Endometrial microvascular endothelial cells (primary cell): ENCODE measurements around the gene GPC3. TPM values are rescaled to one million over a fixed set of nuclear protein-coding genes. Genes with fewer than 3 reads are reported as not detected.
"Not testable (repeated sequence)": the region's sequence is repeated elsewhere in the genome, so short reads cannot be mapped to it uniquely, and the experiment has no call there.

Experiments
- in situ Hi-C: cut with HindIII; loops from 2 replicates; pipeline ENCODE4 v1.10.0; 2017; ENCODE audit warnings: low sequenced_read_pairs, low pct_unique_long_range_greater_than_20kb; ENCODE audit errors: inconsistent ontology term
- total RNA-seq: library from RNA; depleted of rRNA; stranded (reverse); fragments of >200 nt; gene quantifications from one replicate; pipeline ENCODE4 v1.2.3, GENCODE V29; 2015; ENCODE audit errors: inconsistent ontology term

The GPC3 gene
- not detected for total RNA-seq

GRCh38 chrX:133985164-133985966 lies at the start of gene GPC3:
Gene GPC3, minus strand, starts transcription at chrX:133985594.
- in situ Hi-C loops: no loop called here

- in situ Hi-C loops: no loop called here
Measured at GRCh38 chrX:134032441-134032840, 47.0 kb upstream of the GPC3 start.

GRCh38 chrX:134026565-134027311 lies 41.3 kb upstream of the GPC3 start:
- in situ Hi-C loops: no loop called here

- in situ Hi-C loops: no loop called here
Measured at GRCh38 chrX:134025986-134026545, 40.7 kb upstream of the GPC3 start.

GRCh38 chrX:134024686-134025377 lies 39.4 kb upstream of the GPC3 start:
- in situ Hi-C loops: no loop called here

- in situ Hi-C loops: no loop called here
Measured at GRCh38 chrX:134023851-134024281, 38.5 kb upstream of the GPC3 start.

GRCh38 chrX:134020910-134021309 lies 35.5 kb upstream of the GPC3 start:
- in situ Hi-C loops: no loop called here

- in situ Hi-C loops: no loop called here
Measured at GRCh38 chrX:134019567-134020206, 34.3 kb upstream of the GPC3 start.

- in situ Hi-C loops: not testable (repeated sequence)
Measured at GRCh38 chrX:134016309-134016708, 30.9 kb upstream of the GPC3 start.

- in situ Hi-C loops: not testable (repeated sequence)
Measured at GRCh38 chrX:134015510-134015909, 30.1 kb upstream of the GPC3 start.

- in situ Hi-C loops: no loop called here
Measured at GRCh38 chrX:134013524-134013923, 28.1 kb upstream of the GPC3 start.

- in situ Hi-C loops: no loop called here
Measured at GRCh38 chrX:134013092-134013497, 27.7 kb upstream of the GPC3 start.

GRCh38 chrX:134010690-134011089 lies 25.3 kb upstream of the GPC3 start:
- in situ Hi-C loops: no loop called here

- in situ Hi-C loops: no loop called here
Measured at GRCh38 chrX:134007716-134008115, 22.3 kb upstream of the GPC3 start.

GRCh38 chrX:134006484-134007161 lies 21.2 kb upstream of the GPC3 start:
- in situ Hi-C loops: no loop called here

- in situ Hi-C loops: no loop called here
Measured at GRCh38 chrX:134004084-134004483, 18.7 kb upstream of the GPC3 start.

- in situ Hi-C loops: no loop called here
Measured at GRCh38 chrX:134002921-134003615, 17.7 kb upstream of the GPC3 start.
